GM18511 (cell line): ENCODE results near the gene ISYNA1.

Source experiments
- ATAC-seq: cut with Tn5 transposase; IDR thresholded peaks from one replicate; pipeline ENCODE4 v1.9.1; 2021; ENCODE audit warnings: mild to moderate bottlenecking, moderate library complexity; ENCODE audit not compliant: unreplicated experiment

ISYNA1 gene

DNA sequence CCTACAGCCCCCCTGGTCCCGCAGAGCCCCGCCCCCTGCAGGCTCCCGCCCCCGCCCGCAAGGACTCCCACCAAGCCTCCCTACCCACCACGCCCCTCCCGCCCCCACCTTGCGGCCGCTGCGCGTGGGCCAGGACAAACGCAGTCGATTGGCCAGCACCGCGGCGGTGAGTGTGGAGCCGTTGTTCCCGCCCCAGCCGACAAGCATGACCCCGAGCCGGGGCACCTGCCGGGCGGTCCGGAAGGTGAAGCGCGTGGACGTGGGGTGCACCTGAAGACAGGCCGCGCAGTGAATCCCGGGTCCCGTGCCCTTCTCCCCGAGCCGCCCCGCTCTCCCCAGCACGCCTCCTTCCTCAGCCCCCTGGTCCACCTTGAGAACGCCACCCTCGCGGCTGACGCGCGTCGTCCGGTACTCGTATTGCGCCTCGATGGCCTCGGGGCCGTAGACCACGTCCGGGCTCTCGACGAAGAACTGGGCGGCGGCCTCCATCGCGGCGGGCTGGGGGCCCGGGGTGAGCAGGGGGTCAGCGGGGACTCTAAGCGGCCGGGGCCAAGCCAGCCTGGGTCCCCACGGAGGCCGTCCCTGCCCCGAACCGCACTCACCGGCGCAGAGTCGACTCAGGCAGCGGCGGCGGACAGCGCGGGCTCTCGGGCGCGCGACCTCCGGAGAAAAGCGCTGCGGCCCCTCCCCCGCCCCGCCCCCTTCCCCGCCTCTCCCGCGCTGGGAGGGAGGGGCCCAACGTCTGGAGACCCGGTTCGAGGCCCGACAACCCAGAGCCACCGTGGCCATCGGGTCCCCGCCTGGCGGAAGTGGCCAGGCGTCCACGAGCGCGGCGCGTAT is at the start of gene ISYNA1:
TSS of gene ISYNA1 (minus strand) at position 643 of the 840 bp plus-strand sequence. CDS start at position 489, 154 bp downstream.
- ATAC-seq = peak; percentile 15

DNA sequence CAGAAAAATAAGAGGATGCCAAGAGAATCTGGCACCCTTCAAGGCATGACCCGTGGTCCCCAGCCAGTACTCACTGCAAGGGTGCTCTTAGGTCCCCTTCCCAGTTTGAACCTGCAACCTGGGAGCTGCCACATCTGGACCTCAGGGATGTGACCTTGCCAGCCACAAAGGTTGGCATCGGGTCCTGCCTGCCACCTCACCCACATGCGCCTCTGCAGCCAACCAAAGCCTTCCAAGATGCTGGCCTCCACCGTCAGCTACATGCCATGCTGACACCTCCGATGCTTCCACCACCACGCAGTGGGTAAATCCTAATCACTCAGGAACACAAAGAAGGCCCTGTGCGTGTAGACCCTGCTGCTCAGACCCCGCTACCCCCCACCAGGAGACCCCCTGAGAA is 48.8 kb upstream of the ISYNA1 start:
- ATAC-seq = no peak

DNA sequence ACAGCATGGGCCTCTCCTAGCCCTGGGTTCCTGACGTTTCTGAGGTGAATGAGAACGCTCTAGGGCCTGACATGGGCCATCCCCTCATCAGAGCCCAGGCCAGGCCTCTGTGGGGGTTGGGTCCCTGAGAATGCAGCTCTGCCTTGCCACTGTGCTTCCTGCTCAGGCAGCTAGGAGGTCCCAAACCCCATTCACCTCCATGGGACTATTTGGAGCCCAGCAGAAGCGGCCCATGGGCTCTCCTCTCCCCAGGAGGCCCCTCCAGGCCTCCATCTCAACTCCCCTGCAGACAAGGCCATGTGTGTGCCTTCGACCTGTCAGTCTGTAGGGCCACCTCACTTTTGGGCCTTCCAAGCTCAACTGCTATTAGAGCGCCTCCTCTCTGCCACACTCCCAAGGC is 47.1 kb upstream of the ISYNA1 start:
- ATAC-seq = no peak

- no peak for ATAC-seq
Observed at GRCh38 chr19:18483119-18483890, 45.4 kb upstream of the ISYNA1 start.

DNA sequence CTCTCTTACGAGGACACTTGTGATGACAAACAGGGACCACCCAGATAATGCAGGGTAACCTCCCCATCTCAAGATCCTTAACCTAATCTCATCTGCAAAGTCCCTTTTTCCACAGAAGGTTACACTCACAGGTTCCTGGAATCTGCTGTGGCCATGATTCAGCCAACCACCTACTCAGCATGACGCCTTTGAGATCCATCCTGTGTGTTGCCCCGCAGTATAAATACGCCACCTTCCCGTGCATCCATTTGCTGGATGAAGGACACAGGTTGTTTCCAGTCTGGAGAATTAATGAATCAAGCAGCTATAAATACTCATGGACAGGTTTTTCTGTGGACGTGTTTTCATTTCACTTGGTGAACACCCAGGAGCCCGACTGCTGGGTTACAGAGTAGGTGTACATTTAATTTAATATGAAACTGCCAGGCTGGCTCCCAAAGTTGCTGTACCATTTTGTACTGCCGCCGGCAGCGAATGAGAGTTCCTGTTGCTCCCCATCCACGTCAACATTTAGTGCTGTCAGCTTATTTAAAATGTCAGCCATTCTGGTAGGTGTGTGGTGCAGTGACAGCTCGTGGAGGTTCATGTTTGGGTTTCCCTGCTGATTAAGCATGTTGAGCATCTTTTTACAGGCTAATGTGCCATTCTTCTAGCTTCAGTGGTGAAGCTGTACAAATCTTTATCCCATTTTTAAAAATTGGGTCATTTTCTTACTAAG is 43.7 kb upstream of the ISYNA1 start:
- no peak for ATAC-seq

- no peak for ATAC-seq
Observed at GRCh38 chr19:18480006-18480691, 42.2 kb upstream of the ISYNA1 start.

GRCh38 chr19:18478545-18479311 is 40.8 kb upstream of the ISYNA1 start:
- peak; percentile 79 for ATAC-seq

DNA sequence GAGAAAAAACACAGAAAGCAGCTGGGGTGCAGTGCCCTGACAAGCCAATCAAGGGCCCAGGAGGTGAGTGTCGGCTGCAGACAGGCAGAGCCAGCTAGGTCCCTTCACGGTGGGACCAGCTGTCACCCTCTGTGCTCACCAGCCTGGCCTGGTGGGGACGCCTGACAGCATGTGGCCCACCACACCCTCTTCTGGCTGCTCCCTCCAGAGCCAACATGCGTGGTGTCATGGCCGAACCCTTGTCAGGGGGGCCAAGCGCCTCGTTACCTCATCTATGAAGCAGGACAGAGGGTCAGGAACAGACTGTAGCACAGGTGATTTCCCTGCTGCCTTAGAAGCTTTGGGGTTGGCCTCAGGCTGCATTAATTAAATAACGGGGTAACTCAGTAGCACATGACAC is 40.0 kb upstream of the ISYNA1 start:
- ATAC-seq = no peak

DNA sequence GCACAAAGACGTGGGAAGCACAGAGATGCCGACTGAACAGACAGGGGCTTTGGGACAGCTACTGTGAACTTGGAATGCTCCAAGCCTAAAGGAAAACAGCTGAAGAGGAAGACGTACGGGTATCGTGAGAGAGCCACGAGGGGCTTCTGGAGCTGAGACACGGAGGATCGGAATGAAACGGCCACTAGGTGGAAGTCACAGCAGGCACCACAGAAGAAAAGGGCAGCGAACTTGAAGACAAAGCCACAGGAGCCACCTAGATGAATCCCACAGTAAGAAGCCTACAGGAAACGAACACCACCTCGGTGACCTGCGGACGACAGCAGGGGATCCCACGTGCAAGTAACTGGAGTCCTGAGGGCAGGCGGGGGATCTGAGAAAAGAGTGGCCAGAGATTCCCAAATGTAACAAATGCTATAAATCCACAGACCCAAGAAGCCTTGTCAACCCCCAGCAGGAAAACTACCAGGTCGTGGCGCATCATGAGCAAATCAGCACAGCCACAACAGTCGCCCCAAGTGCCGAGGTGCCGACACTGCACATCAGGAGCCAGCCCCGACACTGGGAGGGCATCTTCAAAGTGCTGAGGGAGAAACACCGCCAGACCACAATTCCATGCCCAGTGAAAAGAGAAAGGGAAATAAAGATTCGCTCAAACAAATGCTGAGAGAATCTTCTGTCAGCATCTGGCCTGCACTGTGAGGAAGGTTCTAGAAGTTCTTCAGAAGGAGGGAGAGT is 39.3 kb upstream of the ISYNA1 start:
- no peak for ATAC-seq

GRCh38 chr19:18476507-18477041 is 38.6 kb upstream of the ISYNA1 start:
- no peak for ATAC-seq

DNA sequence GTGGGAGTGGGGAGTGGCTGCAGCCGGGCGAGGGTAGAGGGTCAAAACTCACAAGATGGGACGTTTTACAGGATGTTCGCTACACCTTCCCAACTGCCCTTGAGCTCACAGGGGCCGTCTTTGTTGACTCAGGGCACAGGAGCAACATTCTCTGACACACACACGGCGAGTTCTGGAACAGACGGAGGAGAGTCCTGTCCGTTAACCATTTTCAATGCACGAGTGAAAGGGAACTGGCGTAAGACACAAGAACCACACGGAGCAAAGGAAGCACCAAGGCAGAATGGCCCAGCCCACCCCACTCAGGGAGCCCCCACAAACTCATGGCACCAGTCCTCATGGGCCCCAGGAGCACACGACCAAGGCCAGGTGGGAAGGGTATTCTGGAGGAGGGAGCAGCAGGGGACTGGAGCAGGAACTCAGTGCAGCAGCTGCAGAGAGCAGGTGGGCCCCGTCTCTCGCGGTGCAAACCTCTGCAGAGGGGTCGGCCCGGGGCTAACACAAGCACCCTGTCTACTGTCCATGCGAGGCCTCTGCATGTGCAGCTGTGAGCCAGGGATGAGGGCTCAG is 37.9 kb upstream of the ISYNA1 start:
- ATAC-seq = no peak

DNA sequence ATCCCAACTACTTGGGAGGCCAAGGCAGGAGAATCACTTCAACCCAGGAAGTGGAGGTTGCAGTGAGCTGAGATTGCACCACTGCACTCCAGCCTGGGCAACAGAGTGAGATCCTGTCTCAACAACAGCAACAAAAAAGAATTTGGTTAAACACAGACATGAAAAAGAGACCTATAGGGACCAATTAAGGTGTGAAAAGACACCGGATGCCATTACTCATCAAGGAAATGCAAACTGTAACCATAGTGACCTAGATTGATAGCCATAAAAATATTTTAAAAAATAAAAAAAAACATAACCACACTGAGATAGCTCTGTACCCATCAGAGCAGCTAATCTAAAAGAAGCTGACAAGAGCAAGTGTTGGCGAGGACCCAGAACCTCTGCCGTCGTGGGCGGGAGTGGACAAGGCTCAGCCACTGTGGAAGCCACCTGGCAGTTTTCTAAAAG is 37.1 kb upstream of the ISYNA1 start:
- no peak for ATAC-seq

DNA sequence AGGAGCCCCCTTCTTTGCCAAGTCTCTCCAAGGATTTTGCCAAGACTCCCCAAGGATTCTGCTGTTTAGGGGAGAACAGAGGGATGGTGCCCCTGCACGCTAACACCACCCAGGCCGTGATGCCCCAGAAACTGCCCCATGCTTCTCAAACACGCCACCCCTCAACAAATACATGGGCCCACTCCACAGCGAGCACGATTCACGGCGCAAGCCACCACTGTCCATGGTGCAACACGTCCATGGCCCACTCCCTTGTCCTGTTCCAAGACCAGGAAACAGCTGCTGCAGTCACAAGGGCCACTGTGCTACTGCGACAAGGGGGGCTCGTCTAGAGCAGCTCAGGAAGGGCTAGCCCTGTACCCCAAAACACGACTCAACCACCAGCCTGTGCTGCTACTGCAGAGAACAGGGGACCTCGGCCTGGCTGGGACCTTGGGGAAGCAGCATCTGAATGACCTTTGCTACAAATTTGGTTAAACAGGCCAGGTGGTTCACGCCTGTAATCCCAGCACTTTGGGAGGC is 36.5 kb upstream of the ISYNA1 start:
- ATAC-seq = no peak

GRCh38 chr19:18473706-18474087 is 35.8 kb upstream of the ISYNA1 start:
- no peak for ATAC-seq

GRCh38 chr19:18473003-18473705 is 35.2 kb upstream of the ISYNA1 start:
- ATAC-seq = no peak

DNA sequence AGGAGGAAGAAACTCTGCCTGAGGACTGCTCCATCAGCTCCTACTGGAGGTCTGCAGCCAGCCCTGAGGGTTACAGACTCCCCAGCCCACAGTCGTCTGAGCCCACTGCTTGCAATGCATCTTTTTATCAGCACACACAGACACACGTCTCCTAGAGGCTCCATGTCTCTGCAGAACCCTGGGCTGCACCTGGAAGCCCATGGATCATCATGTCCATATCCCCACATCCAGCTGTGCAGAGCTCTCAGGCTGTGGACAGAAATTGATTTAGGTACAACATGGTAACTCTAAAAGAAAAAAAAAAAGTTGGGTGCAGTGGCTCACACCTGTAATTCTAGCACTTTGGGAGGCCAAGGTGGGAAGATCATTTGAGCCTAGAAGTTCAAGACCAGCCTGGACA is 32.9 kb upstream of the ISYNA1 start:
- ATAC-seq = no peak

- no peak for ATAC-seq
Observed at GRCh38 chr19:18469069-18469846, 31.3 kb upstream of the ISYNA1 start.
